Measurements from ENCODE around the gene SLC9A9. TPM values are rescaled to one million over a fixed set of nuclear protein-coding genes. Genes with fewer than 3 reads are reported as not detected.

Gene SLC9A9
- total and polyA plus RNA-seq, 4 donors: 3.3 to 15.0 (median 6.1) TPM

DNA sequence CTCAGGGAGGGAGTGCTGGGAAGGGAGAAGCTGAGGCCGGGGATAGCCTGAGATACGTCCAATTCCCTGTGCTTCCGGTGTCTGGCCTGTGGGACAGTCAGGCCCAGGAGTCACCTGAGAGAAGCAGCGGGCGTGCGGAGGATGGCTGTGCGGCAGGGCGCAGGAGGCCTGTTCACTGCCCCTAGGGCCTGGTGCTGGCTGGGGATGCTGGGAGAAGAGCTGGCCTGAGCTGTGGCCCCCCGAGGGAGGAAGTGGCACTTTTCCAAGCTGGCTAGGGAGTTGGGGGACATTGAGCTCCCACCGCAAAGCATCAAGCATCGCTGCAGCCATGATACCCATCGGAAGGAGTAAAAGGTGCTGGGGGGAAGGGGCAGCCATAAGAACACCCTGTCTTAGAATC is 619.9 kb downstream of the SLC9A9 start:
- Histone ChIP-seq H3K36me3 (ENCODE audit: control insufficient read depth in 4 of 4, insufficient read depth in 3 of 4, low read depth in 1 of 4, low read length in 3 of 4) (no peaks in the 10 kb centered on the region), H3K9me3 (ENCODE audit: control insufficient read depth in 4 of 4, low read length in 3 of 4) (no peaks in the 10 kb centered on the region), H3K4me1 (ENCODE audit: control insufficient read depth in 4 of 4, insufficient read depth in 4 of 4, low read length in 3 of 4) (peaks cover 0 to 6% (median 3%) of the 10 kb centered on the region in 4 donors), H3K4me3 (ENCODE audit: low read depth in 1 of 3, low read length in 3 of 3) (no peak overlapping the region), H3K9ac (ENCODE audit: low read depth in 1 of 2, low read length in 2 of 2) (no peak overlapping the region), H3K27ac (ENCODE audit: low read depth in 1 of 2, low read length in 2 of 2) (no peak overlapping the region), H3K27me3 (ENCODE audit: control insufficient read depth in 4 of 4, insufficient read depth in 4 of 4, low read length in 3 of 4) (no peaks in the 10 kb centered on the region)
- DNase-seq (ENCODE audit: low spot score): no peak
- WGBS: 97% methylated on average over 12 of the region's 12 CpGs
- TF ChIP-seq, protein P1, sequence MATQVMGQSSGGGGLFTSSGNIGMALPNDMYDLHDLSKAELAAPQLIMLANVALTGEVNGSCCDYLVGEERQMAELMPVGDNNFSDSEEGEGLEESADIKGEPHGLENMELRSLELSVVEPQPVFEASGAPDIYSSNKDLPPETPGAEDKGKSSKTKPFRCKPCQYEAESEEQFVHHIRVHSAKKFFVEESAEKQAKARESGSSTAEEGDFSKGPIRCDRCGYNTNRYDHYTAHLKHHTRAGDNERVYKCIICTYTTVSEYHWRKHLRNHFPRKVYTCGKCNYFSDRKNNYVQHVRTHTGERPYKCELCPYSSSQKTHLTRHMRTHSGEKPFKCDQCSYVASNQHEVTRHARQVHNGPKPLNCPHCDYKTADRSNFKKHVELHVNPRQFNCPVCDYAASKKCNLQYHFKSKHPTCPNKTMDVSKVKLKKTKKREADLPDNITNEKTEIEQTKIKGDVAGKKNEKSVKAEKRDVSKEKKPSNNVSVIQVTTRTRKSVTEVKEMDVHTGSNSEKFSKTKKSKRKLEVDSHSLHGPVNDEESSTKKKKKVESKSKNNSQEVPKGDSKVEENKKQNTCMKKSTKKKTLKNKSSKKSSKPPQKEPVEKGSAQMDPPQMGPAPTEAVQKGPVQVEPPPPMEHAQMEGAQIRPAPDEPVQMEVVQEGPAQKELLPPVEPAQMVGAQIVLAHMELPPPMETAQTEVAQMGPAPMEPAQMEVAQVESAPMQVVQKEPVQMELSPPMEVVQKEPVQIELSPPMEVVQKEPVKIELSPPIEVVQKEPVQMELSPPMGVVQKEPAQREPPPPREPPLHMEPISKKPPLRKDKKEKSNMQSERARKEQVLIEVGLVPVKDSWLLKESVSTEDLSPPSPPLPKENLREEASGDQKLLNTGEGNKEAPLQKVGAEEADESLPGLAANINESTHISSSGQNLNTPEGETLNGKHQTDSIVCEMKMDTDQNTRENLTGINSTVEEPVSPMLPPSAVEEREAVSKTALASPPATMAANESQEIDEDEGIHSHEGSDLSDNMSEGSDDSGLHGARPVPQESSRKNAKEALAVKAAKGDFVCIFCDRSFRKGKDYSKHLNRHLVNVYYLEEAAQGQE (IDR thresholded peaks at IDR 0.05): no peak
- TF ChIP-seq, protein P2, sequence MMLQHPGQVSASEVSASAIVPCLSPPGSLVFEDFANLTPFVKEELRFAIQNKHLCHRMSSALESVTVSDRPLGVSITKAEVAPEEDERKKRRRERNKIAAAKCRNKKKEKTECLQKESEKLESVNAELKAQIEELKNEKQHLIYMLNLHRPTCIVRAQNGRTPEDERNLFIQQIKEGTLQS (IDR thresholded peaks at IDR 0.05): no peak
- TF ChIP-seq EGR1 (IDR thresholded peaks at IDR 0.05; ENCODE audit: low read depth in 2 of 2) (no peak), TAF1 (conservative IDR thresholded peaks at IDR 0.05) (no peak), JUND (IDR thresholded peaks at IDR 0.05) (no peak), GABPA (IDR thresholded peaks at IDR 0.05 in 1 of 2, conservative IDR thresholded peaks at IDR 0.05 in 1 of 2) (no peak), HNF4G (IDR thresholded peaks at IDR 0.05) (no peak), SP1 (IDR thresholded peaks at IDR 0.05) (no peak), FOXA1 (IDR thresholded peaks at IDR 0.05) (no peak), HNF4A (conservative IDR thresholded peaks at IDR 0.05) (no peak), NR2F2 (IDR thresholded peaks at IDR 0.05) (no peak), FOXA2 (IDR thresholded peaks at IDR 0.05) (no peak), RAD21 (IDR thresholded peaks at IDR 0.05) (no peak)
- TF ChIP-seq, protein P3, sequence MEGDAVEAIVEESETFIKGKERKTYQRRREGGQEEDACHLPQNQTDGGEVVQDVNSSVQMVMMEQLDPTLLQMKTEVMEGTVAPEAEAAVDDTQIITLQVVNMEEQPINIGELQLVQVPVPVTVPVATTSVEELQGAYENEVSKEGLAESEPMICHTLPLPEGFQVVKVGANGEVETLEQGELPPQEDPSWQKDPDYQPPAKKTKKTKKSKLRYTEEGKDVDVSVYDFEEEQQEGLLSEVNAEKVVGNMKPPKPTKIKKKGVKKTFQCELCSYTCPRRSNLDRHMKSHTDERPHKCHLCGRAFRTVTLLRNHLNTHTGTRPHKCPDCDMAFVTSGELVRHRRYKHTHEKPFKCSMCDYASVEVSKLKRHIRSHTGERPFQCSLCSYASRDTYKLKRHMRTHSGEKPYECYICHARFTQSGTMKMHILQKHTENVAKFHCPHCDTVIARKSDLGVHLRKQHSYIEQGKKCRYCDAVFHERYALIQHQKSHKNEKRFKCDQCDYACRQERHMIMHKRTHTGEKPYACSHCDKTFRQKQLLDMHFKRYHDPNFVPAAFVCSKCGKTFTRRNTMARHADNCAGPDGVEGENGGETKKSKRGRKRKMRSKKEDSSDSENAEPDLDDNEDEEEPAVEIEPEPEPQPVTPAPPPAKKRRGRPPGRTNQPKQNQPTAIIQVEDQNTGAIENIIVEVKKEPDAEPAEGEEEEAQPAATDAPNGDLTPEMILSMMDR (IDR thresholded peaks at IDR 0.05; ENCODE audit: low read depth, low read length, missing input control): no peak
- TF ChIP-seq, protein P4, sequence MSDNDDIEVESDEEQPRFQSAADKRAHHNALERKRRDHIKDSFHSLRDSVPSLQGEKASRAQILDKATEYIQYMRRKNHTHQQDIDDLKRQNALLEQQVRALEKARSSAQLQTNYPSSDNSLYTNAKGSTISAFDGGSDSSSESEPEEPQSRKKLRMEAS (IDR thresholded peaks at IDR 0.05): no peak
- TF ChIP-seq, protein P5, sequence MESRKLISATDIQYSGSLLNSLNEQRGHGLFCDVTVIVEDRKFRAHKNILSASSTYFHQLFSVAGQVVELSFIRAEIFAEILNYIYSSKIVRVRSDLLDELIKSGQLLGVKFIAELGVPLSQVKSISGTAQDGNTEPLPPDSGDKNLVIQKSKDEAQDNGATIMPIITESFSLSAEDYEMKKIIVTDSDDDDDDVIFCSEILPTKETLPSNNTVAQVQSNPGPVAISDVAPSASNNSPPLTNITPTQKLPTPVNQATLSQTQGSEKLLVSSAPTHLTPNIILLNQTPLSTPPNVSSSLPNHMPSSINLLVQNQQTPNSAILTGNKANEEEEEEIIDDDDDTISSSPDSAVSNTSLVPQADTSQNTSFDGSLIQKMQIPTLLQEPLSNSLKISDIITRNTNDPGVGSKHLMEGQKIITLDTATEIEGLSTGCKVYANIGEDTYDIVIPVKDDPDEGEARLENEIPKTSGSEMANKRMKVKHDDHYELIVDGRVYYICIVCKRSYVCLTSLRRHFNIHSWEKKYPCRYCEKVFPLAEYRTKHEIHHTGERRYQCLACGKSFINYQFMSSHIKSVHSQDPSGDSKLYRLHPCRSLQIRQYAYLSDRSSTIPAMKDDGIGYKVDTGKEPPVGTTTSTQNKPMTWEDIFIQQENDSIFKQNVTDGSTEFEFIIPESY (IDR thresholded peaks at IDR 0.05): no peak
